ENCODE results near the gene SOCS4.

SOCS4 gene

GRCh38 chr14:55092341-55092740, 65.3 kb downstream of the SOCS4 start:
- Histone ChIP-seq H3K4me1 (ENCODE audit: insufficient read depth, low read length) (peaks cover 3% of the 10 kb centered on the region; the same call in 1 of the 2 replicates), H3K9ac (ENCODE audit: low read depth, low read length) (no peak overlapping the region), H3K36me3 (ENCODE audit: insufficient read depth, low read length) (no peaks in the 10 kb centered on the region), H3K27me3 (ENCODE audit: insufficient read depth, low read length) (no peaks in the 10 kb centered on the region), H3K27ac (ENCODE audit: low read depth, low read length) (no peak overlapping the region), H3K9me3 (ENCODE audit: insufficient read depth, low read depth, low read length) (no peaks in the 10 kb centered on the region), H3K4me3 (ENCODE audit: low read length) (no peak overlapping the region)
- WGBS, result 95% methylated on average over 4 of the region's 4 CpGs

GRCh38 chr14:55094292-55095157, 67.5 kb downstream of the SOCS4 start:
- Histone ChIP-seq H3K4me3 (ENCODE audit: low read length) (no peak overlapping the region), H3K9ac (ENCODE audit: low read depth, low read length) (no peak overlapping the region), H3K27ac (ENCODE audit: low read depth, low read length) (no peak overlapping the region), H3K36me3 (ENCODE audit: insufficient read depth, low read length) (no peaks in the 10 kb centered on the region), H3K9me3 (ENCODE audit: insufficient read depth, low read depth, low read length) (no peaks in the 10 kb centered on the region), H3K27me3 (ENCODE audit: insufficient read depth, low read length) (no peaks in the 10 kb centered on the region), H3K4me1 (ENCODE audit: insufficient read depth, low read length) (peaks cover 3% of the 10 kb centered on the region; the same call in 1 of the 2 replicates)
- 89% methylated on average over 9 of the region's 9 CpGs for WGBS

GRCh38 chr14:55097881-55098560, 71.0 kb downstream of the SOCS4 start:
- H3K9ac ChIP-seq (ENCODE audit: low read depth, low read length), result no peak overlapping the region
- 95% methylated on average over 5 of the region's 5 CpGs for WGBS
- H3K4me3 ChIP-seq (ENCODE audit: low read length), result no peak overlapping the region
- H3K27me3 ChIP-seq (ENCODE audit: insufficient read depth, low read length), result no peaks in the 10 kb centered on the region
- H3K36me3 ChIP-seq (ENCODE audit: insufficient read depth, low read length), result no peaks in the 10 kb centered on the region
- no peak overlapping the region for H3K27ac ChIP-seq (ENCODE audit: low read depth, low read length)
- H3K9me3 ChIP-seq (ENCODE audit: insufficient read depth, low read depth, low read length), result no peaks in the 10 kb centered on the region
- H3K4me1 ChIP-seq (ENCODE audit: insufficient read depth, low read length), result peaks cover 15% of the 10 kb centered on the region

GRCh38 chr14:55098561-55098898, 71.5 kb downstream of the SOCS4 start:
- H3K27ac ChIP-seq (ENCODE audit: low read depth, low read length), result no peak overlapping the region
- no peak overlapping the region for H3K9ac ChIP-seq (ENCODE audit: low read depth, low read length)
- no peak overlapping the region for H3K4me3 ChIP-seq (ENCODE audit: low read length)
- H3K27me3 ChIP-seq (ENCODE audit: insufficient read depth, low read length), result no peaks in the 10 kb centered on the region
- H3K9me3 ChIP-seq (ENCODE audit: insufficient read depth, low read depth, low read length), result no peaks in the 10 kb centered on the region
- H3K4me1 ChIP-seq (ENCODE audit: insufficient read depth, low read length), result peaks cover 20% of the 10 kb centered on the region
- H3K36me3 ChIP-seq (ENCODE audit: insufficient read depth, low read length), result no peaks in the 10 kb centered on the region
- WGBS, result no CpG with 5 or more reads among the region's 1 CpG

Measured in HUES64 (cell line).